WI38 (cell line): ENCODE results near the gene CATSPER3.

Source experiments
- H3K4me3 ChIP-seq: 2 replicates; pipeline ENCODE4 v1.5.1; 2011; ENCODE audit warnings: low read depth, mild to moderate bottlenecking, control low read depth, low read length
- TF ChIP-seq, protein P1 (sequence below): IDR thresholded peaks from 2 replicates; pipeline ENCODE4 v1.5.1; 2012; ENCODE audit warnings: low read depth, mild to moderate bottlenecking, control low read depth, low read length

CATSPER3 gene

DNA sequence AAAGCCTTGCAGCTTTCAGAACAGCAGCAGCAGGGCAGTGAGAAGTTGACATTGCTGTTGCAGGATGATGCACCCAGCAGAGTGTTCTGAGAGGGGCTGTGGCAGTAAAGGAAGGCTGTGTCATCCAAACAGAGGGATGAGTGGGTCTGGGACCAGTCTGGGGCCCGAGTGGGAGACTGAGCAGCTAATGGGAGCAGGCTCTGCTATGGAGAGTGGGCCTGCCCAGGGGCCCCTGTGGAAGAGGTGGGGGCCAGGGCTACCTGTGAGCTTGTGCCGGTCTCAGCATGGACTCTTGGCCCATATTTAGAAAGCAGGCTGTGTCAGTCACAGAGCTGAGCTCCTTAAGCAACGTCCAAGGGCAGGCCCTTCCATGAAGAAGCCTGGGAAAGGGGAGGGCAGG lies 92.3 kb downstream of the CATSPER3 start:
- TF ChIP-seq, protein P1, sequence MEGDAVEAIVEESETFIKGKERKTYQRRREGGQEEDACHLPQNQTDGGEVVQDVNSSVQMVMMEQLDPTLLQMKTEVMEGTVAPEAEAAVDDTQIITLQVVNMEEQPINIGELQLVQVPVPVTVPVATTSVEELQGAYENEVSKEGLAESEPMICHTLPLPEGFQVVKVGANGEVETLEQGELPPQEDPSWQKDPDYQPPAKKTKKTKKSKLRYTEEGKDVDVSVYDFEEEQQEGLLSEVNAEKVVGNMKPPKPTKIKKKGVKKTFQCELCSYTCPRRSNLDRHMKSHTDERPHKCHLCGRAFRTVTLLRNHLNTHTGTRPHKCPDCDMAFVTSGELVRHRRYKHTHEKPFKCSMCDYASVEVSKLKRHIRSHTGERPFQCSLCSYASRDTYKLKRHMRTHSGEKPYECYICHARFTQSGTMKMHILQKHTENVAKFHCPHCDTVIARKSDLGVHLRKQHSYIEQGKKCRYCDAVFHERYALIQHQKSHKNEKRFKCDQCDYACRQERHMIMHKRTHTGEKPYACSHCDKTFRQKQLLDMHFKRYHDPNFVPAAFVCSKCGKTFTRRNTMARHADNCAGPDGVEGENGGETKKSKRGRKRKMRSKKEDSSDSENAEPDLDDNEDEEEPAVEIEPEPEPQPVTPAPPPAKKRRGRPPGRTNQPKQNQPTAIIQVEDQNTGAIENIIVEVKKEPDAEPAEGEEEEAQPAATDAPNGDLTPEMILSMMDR, result no peak
- H3K4me3 ChIP-seq, result no peak overlapping the region

DNA sequence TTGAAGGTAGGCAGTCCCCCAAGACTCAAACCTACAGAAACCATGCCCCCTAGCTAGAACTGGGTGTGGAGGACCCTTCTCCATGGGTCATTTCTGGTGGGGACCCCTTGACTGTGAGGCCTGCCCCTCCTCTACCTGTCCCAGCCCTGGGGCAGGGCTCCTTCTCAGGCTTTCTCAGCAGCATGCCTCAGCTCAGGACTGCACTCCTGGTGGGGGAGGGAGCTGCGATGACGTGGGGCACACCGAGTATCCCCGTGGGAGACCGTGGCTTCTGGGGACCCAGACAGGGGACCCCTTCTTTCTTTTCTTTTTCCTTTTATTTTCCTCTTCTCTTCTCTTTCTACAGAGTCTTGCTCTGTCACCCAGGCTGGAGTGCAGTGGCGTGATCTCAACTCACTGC lies 93.3 kb downstream of the CATSPER3 start:
- H3K4me3 ChIP-seq, result no peak overlapping the region
- TF ChIP-seq, protein P1, result no peak
